CD4-positive, alpha-beta T cell treated with Interleukin-4 for 1 hour (primary cell): ENCODE data around the gene DCLK2.

Source experiments
- DNase-seq, 2 donors: peaks; one replicate each; pipeline ENCODE4 v3.0.0-alpha.2; 2020 to 2022

Gene DCLK2

DNA sequence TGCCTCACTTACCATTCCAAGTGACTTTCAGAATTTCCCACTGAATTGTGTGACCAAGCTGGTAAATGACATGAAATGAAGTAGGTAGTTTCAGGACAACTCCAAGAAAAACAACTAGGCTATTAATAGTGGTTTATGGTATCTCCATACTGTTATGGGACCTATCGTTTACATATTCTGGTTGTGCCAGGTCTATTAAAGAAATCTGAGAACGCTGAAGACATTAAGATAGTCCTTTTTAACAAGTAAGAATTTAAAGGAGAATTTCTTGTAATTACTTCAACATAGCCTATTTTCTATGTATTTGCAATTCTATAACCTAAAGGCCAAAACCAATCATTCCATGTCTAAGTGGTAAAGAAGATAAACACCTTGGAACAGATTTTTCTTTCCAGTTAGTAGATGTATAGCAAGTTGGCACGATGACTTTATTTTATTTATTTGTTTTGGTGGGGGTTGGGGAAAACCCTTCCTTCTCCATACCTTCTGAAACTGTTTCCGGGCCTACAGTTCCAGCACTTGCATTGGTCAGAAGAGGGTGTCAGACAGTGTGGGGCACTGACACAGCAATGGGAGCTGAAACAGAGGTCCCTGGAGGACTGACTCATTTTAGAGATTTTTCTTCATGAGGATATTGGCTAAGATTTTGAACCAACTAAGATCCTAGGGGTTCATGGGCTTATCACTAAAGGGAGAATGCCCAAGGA, 7.6 kb upstream of the DCLK2 start:
- no peak for DNase-seq

- DNase-seq = no peak
Measured at GRCh38 chr4:150072471-150072870, 5.8 kb upstream of the DCLK2 start.

GRCh38 chr4:150072906-150073714, 5.1 kb upstream of the DCLK2 start:
- no peak for DNase-seq

GRCh38 chr4:150074064-150074463, 4.2 kb upstream of the DCLK2 start:
- no peak for DNase-seq

DNA sequence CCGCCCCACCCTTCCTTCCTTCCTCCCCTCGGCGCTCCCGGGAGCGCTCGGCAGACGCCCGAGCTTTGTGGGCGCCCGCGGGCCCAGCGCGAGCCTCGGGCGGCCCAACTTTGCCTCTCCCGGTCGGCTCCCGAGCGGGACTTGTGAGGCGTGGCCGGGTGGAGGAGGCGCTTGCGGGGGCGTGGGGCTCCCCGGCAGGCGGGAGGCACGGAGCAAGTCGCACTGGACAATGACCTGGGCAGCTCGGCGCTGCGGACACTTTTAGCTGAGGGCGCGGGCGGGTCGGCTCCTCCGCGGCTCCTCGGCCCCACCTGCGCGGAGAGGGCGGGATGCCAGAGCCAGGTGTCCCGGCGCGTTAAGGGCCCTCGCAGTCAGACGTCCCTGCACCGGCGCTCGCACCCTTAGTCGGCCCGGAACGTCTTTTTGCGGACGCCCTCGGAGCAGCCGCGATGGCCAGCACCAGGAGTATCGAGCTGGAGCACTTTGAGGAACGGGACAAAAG, 385 bp downstream of the DCLK2 start:
- no peak for DNase-seq

DNA sequence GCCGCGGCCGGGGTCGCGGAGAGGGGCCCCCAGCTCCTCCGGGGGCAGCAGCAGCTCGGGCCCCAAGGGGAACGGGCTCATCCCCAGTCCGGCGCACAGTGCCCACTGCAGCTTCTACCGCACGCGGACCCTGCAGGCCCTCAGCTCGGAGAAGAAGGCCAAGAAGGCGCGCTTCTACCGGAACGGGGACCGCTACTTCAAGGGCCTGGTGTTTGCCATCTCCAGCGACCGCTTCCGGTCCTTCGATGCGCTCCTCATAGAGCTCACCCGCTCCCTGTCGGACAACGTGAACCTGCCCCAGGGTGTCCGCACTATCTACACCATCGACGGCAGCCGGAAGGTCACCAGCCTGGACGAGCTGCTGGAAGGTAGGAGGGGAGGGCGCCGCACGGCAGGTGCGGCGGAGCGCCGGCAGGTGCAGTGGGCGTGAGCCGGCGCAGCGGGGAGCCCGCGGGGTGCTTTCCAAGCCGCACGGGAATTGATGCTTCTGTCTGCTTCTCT, 886 bp downstream of the DCLK2 start:
- no peak for DNase-seq

DNA sequence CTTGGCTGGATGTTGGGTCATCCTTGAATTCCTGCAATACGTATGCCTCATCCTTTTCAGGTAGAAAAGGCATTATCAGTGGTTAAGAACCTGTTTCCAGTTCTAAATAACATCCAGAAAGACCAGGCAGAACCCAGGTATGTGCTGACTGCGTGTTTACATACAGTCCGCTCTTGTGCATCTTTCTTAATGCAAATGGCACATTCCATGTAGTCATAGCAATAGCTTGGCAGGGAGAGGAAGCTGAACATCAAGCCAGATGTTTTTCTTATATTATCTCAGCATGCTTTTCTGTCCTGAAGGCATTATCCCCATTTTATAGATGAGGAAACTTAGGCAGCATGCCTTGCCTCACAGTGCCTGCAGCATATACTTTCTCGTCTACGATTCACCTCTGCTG, 2.1 kb downstream of the DCLK2 start:
- DNase-seq = no peak

GRCh38 chr4:150080875-150081274, 2.6 kb downstream of the DCLK2 start:
- no peak for DNase-seq

GRCh38 chr4:150082241-150082640, 4.0 kb downstream of the DCLK2 start:
- no peak for DNase-seq

DNA sequence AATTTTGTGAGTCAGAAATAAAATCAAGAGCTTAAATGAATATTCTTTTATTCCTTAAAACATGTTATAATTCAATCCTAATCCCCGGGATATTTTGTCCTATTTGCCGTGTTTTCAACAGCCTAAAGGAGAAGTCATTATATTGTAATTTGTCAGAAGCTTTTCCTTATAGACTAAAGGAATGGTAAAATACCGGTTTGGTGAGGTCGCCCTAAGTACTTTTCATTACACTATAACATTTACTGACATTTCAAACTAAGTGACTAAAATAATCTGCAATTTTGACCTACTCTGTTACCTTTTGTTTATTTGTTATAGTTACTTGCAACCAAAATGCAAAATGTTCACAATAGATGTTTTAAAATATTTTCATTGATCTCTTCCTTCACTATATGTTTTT, 8.8 kb downstream of the DCLK2 start:
- no peak for DNase-seq

GRCh38 chr4:150089732-150090131, 11.5 kb downstream of the DCLK2 start:
- no peak for DNase-seq

DNA sequence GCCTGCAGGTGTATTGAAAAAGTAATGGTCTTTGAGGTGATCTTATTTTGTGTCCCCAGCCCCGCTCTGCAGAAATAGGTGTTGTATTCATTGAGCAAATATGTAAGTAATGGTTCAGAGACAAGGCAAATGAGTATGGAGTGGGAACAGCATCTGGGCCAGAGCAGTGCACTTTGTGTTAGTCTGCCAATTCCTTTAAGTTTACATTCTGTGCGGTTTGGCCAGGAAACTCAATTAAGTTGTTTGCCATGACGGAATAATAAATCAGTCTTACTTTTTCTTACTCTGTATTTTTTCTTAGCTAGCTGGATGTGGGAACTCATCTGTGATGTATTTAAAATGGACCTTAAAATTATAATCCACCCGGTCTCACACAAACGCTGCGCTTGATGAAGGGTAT, 12.6 kb downstream of the DCLK2 start:
- no peak for DNase-seq

DNA sequence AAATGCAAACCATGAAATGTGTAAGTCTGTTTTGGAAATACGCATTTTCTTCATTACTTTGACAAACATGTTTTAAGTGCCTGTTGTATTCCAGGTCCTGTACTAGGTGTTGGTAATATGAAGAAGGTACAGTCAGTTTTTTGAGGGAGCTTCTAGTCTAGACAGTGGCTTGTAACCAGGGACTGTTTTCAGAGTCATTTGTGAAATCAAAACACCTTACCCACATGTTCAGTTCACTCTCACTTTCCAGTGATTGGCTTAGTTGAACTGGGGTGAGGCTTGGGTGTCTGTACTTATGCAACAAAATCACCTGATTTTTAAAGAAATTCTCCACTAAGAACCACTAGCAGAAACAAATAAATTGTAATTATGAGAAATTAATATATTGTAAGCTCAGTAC, 16.4 kb downstream of the DCLK2 start:
- DNase-seq = no peak

DNA sequence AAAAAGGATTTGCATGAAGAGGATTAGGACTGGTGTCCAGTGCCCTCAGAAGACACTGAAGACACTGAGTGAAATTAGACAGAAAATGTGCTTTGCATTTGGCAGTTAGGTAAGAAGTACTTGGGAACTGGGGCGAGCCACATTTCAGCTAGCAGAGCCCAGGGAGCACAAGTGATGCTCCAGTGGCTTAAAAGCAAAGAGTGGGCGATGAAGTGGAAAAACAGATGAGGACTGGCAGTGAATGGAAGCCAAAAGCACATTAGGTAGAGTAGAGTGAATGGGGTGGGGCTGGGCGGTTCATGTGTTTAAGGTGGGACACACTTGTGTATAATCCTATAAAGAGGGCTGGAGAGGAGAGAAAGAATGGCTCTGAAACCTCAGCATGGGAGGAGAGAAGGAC, 18.4 kb downstream of the DCLK2 start:
- DNase-seq = no peak

DNA sequence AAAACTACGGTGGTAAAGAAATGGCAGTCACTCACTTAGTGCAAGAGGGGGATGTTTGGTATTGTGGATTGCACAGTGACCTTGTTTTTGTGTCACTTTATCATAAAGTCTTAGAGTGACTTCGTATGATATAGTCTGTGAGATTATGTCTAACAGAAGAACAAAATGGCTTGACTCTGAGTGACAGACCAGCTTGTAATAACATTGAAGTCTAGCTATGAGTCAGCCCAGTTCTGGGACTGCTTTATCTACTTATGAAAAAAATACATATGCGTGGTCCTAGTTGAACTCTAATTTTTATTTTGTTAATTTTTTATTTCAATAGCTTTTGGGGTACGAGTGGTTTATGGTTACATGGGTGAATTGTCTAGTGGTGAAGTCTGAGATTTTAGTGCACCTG, 20.0 kb downstream of the DCLK2 start:
- DNase-seq = no peak

DNA sequence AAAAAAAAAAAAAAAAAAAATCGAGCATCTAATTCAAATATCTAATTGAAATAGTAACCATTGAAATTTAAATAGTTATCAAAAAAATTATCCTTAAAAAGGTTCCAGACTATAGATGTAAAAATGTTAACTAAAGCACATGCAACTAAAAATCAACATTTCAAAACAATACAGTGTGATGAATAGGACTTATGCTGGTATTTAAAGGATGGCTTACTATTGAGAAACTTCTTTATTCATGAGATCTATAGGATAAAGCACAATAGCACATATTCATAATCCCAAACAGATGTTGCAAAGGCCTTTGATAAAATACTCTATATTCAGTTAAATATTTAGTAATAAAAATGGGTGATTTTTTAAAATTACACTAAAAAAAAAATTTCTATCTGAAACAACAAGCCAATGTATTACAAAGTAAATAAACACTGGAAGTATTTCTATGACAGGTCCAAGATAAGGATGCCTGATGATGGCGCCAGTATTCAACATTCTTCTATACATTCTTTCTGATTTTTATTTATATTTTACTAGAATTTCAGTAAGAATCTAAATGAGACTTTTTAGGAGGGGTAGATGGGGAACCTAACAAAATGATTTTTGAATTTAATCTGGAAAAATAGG, 26.3 kb downstream of the DCLK2 start:
- no peak for DNase-seq

DNA sequence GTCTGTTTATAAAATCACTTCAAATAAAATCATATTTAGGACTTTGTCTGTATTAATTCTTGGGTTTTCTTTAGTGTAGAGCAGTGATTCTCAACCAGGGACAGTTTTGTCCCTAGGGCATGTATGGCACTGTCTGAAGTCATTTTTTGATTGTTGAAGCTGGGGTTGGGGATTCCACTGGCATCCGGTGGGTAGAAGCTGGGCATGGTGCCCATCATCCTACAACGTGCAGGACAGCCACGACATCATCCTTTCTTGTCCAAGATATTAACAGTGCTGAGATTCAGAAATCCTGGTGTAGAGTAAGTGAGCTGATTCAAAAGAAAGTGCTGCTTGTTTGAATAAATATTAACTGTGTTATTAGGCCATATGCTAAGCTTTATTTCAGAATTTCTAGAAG, 28.6 kb downstream of the DCLK2 start:
- DNase-seq = no peak

GRCh38 chr4:150108691-150109090, 30.4 kb downstream of the DCLK2 start:
- no peak for DNase-seq

DNA sequence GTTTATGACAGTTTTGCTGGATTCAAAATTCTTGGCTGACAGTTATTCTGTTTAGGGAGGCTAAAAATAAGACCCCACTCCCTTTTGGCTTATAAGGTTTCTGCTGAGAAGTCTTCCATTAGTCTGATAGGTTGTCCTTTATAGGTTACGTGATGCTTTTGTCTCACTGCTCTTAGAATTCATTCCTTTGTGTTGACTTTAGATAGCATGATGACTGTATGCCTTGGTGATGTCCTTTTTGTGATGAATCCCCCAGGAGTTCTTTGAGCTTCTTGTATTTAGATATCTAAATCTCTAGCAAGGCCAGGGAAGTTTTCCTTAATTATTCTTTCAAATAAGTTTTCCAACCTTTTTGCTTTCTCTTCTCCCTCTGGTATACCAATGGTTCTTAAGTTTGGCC, 36.4 kb downstream of the DCLK2 start:
- no peak for DNase-seq

- no peak for DNase-seq
Measured at GRCh38 chr4:150115851-150116250, 37.6 kb downstream of the DCLK2 start.

- no peak for DNase-seq
Measured at GRCh38 chr4:150116506-150116905, 38.3 kb downstream of the DCLK2 start.

DNA sequence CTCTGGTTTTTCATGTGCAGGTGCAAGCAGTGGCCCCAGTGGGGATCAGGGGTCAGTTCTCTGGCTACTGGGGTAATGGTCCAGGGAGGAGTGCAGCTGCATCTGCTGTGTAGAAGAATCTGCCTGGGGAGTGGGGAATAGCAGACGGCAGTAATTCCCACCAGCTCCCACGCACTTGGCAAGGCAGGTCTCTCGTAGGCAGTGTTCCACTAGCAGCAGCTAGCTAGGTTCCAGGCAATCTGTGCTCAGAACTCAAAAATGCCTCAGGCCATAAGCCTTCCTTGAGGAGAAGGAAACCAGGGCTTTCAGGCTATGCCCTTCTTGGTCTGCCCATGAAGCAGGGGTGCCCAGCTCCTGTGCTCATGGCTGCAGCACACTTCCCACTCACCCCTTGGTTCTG, 38.8 kb downstream of the DCLK2 start:
- no peak for DNase-seq

GRCh38 chr4:150117629-150118028, 39.4 kb downstream of the DCLK2 start:
- no peak for DNase-seq

DNA sequence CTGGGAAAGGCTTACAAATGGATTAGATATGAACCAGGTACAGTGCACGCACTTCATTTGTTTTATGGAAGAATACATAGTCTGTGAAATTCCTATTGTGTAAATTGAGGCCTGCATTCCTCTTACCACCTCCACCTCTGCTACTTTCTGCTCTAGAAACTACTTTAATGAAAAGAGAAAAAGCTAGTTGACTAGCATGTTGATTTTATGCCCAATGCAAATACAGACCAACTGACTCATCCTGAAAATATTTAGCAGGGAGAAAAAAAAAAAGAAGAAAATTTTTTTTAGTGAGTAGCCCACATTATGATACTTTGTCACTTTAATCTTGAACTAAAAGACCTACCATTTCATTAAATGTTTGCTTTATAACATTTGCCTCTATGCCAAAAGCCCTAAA, 41.2 kb downstream of the DCLK2 start:
- no peak for DNase-seq
